NOMO-1 treated with dmso at 0.1 percent for 144 hours (cell line): ENCODE measurements around the gene C1orf87.

Experiments used
- DNase-seq: peaks from one replicate; lab custom pipeline; 2025; ENCODE audit not compliant: unreplicated experiment; lab: John Stamatoyannopoulos, UW

The C1orf87 gene, protein sequence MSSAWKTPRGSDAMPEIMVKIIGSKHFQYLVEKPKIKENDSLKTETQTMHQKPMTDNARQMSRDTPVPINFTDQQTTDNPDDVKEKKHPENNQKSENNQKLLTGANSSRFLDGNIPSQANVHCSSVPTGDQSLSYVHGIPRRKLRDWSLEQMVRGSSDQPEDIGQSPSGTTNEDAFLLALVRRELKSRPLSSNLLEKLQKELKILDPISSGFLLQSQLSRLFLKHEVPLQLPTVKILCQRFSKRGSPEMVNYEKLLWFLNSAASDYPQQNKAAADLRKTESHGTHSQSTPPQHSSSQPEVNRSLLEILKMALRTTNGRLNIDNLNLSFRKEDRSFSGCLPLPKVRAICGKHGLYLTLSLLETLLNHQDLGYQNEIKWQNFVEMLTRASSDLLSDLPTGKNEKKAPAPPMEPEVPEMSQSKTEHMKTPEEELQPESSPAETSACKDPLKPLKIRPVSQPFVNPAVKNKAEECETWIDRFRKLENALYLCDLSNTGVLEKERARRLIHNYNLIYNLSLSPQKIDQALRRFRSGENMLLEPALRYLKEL

DNA sequence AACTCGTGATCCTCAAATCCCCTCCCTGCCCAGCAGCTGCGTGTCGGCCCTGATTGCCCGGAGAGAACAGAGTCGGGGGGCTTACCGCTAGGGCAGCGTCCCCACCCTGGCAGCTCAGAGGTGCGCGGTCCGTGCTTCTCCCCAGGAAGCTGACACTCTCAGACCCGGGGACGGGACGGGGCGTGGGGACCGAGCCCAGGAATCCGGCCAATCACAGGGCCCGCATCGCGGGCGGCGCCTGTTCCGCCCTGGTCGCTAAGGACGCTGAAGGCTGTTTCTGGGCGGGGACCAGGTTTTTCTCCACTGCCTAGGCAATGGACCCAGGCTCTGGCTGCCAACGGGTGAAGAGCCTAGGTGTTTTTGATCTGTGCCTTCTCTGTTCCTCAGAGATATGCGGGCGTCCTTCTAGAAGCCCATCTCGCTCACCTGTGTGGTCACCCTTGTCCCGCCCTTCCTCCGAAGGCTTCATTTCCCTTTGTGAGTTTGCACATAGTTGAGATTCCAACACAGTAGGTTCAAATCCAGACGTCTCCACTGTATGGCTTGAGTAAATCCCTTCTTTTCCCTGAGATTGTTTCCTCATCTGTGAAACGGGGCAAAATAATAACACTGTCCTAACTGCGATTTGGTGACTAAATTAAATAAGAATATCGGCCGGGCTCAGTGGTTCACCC lies at the start of gene C1orf87:
Gene C1orf87 (minus strand): TSS at position 166 of the 674 bp plus-strand sequence. CDS start 1,127 bp downstream, outside the sequence.
- no peak for DNase-seq

DNA sequence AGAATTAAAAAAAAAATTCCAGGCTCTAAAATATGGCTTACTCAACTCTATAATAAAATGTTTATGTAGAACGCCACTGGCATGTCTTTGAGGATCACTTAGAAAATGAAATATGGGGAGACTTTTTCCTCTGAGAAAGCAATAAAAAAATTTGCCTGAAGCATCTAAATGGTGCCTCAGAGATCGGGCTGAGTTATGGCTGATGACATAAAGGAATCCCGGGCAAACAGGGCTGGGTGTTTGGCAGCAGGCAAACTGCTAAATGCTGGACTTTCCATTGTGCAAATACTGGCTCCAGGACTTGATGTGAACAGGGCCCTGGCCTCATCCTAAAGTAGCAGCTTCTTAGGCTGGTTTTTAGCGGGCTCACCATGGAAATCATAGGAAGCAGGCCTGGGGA lies 44.5 kb upstream of the C1orf87 start:
- no peak for DNase-seq

DNA sequence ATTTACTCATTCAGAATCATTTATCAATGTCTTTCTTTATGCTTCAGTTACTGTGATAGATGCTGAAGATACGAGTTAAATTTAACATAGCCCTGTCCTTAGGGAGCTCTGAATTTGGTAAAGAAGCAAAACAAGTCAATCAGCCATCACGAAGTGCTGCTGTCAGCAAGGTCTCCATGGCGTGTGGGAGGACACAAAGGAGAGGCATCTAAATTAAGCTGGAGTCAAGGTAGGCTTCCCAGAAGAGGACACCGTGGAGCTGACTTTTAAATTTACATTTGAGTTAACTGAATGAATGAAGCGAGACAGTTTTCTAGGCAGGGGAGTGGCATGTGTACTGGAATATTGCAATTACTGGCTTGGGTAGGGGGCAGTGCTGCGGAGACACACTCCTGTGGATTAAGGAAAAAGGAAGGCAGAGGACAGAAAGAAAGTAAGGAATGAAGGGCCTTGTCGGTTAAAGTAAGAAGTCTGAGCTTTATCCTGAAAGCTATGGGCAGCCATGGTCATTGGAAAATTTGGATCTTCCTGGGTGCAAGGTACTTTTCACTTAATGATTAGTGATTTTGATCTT lies 41.3 kb upstream of the C1orf87 start:
- no peak for DNase-seq

DNA sequence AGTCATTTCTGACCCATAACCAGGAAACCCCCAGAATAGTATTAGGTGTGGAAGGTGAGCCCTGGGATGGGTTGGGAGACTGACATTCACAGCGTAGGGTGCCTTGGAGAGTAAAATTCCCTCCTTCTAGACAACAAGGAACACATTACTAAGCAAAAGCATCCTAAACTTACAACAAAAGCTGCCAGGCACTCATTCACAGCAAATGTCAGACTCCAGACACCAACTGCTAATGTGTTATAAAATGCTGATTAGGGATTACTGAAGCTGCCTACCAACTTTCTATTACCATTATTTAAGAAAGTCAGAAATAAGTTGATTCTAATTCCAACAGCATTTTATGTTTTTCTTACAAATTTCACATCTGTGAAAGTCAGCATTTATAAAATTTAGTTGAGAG lies 40.0 kb upstream of the C1orf87 start:
- no peak for DNase-seq

DNA sequence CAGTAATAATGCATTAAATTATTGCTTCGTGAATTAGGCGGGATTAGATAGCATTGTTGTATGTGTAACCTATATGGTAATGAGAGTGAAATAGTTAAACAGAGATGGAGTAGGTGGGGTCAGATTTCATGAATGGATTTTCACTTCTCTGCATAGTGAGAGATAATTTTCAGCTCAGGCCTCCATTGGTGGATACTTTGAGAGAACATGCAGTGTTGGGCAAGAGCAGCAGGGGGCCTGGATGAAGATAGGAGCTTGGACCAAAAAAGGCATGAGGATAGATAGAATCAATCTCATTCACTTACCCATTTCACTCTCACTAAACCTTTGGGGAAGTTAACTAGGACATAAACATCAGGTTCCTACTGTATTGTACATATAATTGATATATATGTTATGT lies 39.5 kb upstream of the C1orf87 start:
- DNase-seq: no peak

DNA sequence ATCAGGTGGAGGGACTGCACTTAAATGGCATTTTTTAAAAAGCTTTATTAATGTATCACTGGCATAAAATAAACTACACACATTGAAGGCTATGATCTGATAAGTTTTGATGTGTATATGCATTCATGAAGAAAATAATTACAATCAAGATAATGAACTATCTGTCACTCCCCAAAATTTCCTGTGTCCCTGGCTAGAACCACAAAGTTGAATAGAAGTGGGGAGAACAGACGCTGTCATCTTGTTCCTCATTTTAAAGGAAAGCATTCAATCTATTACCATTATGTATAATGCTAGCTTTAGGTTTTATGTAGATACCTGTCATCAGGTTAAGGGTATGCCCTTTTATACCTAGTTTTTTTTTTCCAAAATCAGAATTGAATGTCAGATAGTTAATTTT lies 38.1 kb upstream of the C1orf87 start:
- DNase-seq: no peak

DNA sequence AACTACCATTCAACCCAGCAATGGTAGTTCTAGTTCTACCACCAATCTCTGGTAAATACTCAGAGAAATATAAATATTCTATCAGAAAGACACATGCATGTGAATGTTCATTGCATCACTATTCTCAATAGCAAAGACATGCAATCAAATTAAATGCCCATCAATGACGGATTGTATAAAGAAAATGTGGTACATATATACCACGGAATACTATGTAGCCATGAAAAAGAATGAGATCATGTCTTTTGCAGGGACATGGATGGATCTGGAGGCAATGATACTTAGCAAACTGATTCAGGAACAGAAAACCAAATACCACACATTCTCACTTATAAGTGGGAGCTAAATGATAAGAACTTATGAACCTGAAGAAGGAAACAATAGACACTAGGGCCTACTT lies 37.5 kb upstream of the C1orf87 start:
- DNase-seq: no peak

DNA sequence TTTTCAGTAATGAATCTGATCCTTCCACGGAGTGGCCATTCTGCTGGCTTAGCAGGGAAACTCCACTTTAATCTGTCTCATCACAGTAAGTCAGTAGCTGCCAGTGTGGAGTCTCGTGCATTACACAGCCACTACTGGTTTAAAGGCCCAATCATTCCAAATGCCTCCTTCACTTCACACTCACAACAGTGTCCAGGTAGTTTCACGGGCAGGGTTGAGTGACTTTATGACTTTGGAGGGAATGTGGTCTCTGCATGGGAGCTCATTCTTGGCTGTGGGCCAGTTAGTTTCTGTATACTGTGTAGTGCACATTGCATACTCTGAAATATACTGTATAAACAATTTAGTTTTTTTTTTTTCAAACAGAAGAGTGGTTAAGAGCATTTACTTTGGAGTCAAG lies 34.6 kb upstream of the C1orf87 start:
- no peak for DNase-seq

DNA sequence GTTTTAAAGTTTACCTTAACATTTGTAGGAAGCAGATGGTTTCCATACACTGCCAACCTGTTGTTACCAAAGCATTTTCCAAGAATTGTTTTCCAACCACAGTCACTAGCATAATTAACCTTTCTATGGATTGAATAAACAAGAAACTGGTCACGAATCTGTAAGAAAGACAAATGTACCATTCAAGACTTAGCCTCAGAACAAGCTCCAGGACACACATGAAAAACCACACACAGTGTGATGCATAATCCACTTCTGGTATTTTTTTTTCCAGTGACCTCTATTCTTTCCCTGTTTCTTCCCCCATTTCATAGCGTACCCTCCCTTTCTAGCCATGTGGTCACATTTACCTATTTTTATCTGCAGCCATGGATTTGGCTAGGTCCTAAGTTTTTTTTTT lies 29.6 kb upstream of the C1orf87 start:
- no peak for DNase-seq

DNA sequence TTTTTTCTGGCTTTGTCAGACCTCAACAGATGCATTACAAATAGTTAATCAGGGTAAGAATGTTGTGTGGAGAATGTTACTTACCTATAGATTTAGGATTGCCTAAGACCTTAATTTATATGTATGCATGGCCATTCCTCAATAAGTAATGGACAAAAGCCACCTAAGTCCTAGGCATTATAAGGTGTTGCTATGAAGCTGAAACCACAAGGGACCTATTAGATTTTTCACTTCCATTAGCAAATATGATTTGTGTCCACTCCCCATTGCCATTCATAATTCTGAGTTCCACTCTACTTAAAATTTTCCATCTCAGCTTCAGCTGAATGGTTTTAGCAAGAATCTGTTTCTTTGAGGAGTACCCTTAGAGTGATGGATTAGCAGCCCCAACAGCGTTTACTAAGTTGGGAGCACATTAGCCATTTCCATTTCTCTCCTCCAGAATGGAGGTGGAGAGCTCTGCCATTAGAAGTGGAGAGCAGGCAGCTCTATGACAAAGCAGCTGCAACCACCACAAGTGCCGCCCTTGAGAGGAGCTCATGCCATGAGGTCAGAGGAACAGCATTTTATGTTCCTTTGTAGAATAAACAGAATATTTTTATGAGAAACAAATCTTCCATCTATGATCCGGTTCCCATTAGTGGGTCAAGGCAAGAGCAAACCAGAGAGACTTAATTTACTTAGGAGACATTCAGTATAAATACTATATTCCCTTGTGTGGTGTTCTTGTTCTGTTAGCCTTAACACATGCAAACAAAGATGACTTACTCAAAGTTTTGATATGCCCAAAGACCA lies 28.9 kb upstream of the C1orf87 start:
- no peak for DNase-seq

DNA sequence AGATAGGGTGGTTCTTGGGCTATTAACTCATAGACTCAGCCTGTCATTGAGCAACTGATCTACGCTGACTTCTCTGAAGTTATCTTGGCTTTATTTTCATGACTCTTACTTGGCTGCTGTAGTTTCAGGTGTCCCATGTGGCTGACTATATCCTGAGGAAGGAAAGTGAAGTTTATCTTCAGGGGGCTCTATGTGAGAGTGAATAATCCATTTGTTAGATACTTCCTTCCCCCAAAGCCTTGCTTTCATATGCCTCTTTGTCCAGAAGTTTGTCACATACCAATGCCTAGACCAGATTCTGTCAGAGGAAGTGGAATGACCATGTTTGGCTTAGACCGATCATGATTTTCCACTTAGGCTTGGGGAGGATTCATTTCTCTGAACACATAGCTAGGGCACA lies 27.9 kb upstream of the C1orf87 start:
- DNase-seq: no peak

DNA sequence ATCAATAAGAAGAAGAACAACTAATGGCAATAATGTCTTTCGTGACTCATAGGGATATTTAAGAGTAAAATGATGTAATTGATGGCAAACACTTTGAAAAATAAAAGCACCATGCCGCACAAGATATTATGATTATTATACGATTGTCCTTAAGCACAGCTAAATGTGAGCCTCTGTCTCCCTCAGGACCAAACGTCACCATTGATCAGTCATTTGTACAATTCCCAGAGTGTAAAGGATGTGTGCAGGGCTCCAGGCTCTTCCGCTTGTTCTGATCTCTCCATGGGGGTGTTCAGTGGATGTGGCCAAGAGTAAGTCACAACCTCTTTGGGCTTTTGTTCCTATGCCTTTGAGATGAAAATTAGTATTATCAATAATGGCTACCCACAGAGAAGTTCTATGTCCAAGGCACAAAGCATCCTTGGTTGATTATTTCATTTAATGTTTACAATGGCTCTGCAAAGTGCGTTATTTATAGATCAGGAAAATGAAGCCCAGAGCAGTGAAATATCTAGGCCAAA lies 17.7 kb upstream of the C1orf87 start:
- no peak for DNase-seq

DNA sequence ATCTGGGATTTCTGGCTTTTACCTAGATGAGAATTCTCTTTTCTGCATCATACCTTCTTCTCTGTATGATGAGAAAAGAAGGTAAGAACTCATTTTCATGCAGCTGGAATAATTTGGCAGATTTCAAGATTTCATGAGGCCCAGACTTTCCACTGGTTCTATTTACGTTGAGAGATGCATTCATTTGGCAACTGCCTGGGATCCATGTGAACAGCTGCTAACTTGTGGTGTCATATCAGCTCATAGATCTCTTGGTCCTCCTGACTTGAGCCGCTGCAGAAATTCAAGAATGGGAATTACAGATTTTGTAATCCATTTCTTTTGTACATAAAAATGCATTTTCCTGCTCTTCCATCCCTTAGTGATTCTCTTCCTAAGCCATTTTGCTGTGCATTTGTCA lies 17.1 kb upstream of the C1orf87 start:
- no peak for DNase-seq

DNA sequence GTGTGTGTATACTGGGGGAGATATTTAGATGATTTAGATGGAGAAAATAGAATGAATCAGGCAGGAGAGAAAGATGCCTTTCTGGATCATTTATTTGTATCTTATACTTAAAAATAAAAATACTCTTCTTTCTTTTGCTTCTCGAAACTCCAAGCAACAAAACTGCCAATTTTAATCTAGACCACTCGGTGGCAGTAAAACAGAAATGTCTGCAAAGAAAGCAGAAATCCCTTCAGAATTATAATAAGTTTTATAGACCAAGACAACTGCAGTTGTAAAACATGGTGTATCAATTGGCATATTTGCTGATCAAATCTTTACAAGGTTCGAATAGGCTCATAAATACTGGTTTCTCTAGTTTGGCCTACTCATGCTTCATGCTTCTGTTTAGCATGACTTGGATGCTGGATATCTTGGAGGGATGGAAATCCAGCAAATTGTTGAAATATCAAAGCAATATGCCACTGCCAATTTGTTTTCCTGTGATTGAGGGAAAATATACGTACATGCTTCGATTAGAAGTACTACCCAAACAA lies 15.1 kb upstream of the C1orf87 start:
- DNase-seq: no peak

DNA sequence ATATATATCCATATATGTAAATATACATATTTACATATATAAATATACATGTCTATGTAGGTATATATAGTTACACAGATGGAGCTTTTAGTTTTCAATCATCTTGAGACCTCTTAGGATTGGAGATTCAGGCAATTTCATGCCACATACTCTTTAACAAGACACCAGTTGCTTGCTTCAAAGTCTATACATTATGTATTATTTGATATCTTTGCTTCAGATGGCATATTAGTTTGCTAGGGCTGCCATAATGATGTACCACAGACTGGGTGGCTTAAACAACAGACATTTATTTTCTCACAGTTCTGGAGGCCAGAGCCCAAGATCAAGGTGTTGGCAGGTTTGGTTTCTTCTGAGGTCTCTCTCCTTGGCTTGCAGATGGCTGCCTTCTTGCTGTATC lies 14.1 kb upstream of the C1orf87 start:
- no peak for DNase-seq

DNA sequence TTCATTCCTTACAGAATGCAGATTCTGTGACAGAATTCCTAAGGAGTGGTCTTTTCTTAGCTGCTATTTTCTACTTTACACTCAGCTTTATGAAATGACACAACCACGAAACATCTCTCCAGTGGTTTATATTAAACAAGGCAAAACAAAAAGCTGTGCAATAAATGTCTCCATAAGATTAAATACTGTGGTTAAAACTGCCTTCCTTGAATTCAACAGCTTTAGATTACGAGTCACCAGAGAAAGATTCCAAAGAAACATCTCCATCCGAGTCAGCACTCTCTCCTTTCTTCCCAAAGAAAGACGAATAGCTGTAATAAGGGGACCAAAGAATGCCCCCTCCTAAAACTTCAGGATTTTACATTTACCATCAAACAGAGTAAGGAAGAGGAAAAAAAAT lies 4.6 kb upstream of the C1orf87 start:
- DNase-seq: no peak

DNA sequence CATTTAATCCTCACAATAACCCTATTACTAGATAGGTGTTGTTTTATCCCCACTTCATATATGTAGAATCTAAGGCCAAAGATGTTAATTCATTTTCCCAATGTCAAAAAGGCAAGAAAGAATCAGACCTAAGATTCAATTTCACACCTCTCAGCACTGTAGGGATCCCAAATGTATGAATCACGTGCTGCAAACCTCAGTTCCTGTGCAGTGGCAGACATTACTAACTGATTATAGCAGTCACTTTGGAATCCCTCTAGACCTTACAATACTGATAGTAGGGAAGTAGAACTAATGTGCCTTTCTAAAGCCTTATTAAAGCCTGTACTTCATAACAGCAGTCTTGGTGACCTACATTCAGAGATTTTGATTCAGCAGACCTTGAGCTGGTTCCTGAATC lies 2.3 kb downstream of the C1orf87 start:
- no peak for DNase-seq

DNA sequence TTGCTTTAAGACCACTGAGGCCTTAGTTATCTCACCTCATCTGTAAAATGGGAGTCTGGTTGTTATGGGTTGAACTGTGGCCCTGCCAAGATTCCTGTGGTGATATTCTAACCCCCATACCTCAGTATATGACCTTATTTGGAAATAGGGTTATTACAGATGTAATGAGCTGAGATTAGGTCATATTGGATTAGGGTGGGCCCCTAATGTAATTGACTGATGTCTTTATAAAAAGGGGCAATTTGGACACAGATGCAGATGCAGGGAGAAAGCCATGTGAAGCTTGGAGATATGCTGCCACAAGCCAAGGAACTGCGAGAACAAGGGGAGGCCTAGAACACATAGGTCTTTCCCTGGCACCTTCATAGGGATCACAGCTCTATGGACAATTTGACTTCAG lies 3.9 kb downstream of the C1orf87 start:
- no peak for DNase-seq

DNA sequence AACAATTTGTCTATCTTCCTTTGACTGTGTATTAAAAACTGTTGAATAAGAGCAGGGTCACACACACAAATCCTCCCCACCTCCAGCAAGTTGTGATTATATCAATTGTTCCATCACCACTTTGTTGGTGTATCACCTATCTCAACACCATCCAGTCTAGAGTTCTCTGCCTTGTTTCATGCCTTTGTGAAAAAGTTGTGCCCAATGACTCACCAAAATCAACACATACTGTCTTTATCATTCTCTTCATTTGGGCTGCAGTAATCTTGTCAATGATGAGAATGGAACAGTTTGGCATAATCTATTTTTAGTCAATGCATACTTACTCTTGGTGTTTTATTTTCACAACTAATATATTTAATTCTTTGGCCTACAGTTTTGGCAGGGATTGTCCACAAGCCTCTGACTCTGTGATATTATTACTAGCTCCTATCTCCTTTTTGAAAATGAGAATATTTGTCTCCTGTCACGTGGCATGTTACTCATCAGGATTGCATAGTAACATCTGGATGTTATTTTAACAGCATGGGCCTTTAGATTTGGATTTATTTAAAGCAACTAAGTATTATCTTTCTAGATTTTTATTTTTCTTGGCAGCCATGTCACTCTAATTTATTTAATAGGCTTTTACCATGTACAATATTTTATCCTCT lies 5.1 kb downstream of the C1orf87 start:
- no peak for DNase-seq

DNA sequence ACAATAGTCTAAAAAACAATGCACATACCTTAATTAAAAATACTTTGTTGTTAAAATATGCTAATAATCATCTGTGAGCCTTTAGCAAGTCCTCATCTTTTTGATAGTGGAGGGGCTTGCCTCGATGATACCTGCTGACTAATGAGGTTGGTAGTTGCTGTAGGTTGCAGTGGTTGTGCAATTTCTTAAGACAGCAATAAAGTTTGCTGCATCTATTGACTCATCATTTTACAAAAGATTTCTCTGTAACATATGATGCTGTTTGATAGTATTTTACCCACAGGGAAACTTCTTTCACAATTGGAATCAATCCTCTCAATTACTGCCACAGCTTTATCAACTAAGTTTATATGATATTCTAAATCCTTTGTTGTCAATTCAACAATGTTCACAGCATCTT lies 7.6 kb downstream of the C1orf87 start:
- DNase-seq: no peak
